ENCODE results near the gene ASPSCR1. TPM values are rescaled to one million over a fixed set of nuclear protein-coding genes. Genes with fewer than 3 reads are reported as not detected.

ASPSCR1 gene
- total RNA-seq, 2 experiments from 2014 or later, result 77.8 to 89.1 TPM

DNA sequence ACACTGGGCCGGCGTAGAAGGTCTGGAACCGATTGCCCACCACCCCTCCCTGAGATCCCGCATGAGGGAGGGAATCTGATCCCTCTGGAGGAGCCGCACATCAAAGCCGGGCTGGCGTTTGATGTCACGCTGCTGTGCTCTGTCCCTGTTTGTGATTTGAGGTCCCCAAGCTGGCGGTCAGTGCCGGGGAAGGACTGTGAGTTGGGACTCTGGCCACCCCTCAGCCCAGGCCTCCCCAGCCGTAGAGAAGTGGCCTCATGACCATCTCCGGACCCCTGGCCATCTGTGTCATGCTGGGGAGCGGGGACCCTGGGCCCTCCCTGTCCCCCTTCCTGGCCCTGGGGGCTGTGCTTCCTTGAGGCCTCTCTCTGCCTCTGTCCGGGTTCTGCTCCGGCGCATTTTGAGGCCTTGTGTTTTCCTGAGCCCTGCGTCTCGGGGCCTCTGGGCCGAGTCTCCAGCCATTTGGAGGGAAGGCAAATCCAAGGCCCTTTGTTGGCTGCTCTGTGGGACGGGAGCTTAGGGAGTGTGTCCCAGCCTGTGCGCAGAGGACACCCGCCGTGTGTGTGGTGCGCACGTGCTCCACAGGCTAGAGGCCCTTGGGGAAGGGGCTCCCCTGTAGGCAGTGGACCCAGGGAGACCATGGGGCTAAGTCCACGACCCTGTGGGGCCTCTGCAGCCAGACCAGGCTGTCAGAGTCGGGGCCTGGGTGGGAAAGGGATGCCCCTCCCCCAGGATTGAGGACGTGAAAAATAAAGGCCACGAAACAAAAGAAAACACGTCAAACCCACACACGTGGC lies 15.1 kb downstream of the ASPSCR1 start:
- Histone ChIP-seq H3K4me1 (ENCODE audit: insufficient read depth, low read length, poor library complexity, severe bottlenecking) (no peaks in the 10 kb centered on the region), H3K36me3 (ENCODE audit: insufficient read depth, low read length) (peaks cover 10% of the 10 kb centered on the region; the same call in 1 of the 2 replicates), H3K4me2 (ENCODE audit: low read length) (no peak overlapping the region), H4K20me1 (ENCODE audit: insufficient read depth, low read length) (no peaks in the 10 kb centered on the region), H3K27ac (ENCODE audit: low read depth, low read length, poor library complexity, severe bottlenecking) (no peak overlapping the region), H3K9me3 (ENCODE audit: low read length) (no peaks in the 10 kb centered on the region), H3K9me2 (ENCODE audit: insufficient read depth, low read length) (no peaks in the 10 kb centered on the region), H2AFZ (ENCODE audit: low read length) (no peak overlapping the region), H3K4me3 (ENCODE audit: low read depth, low read length, poor library complexity, severe bottlenecking) (no peak overlapping the region), H3K79me2 (ENCODE audit: insufficient read depth, low read depth, low read length) (no peaks in the 10 kb centered on the region)
- BruUV-seq (replicated peaks), result no TSS peak
- CTCF ChIA-PET (ENCODE audit: unreplicated experiment), result no interaction called here
- POLR2A ChIA-PET, result no interaction called here
- no peak for DNase-seq (ENCODE audit: low spot score)
- intact Hi-C loops (cut with micrococcal nuclease; ENCODE audit: unreplicated experiment), result no loop called here
- TF ChIP-seq EZH2phosphoT487 (IDR thresholded peaks at IDR 0.05; ENCODE audit: borderline replicate concordance, low read depth, low read length), result no peak
- no peak for TF ChIP-seq CTCF (conservative IDR thresholded peaks at IDR 0.05; ENCODE audit: low read length)

GRCh38 chr17:81993729-81994592 lies 16.5 kb downstream of the ASPSCR1 start:
- TF ChIP-seq EZH2phosphoT487 (IDR thresholded peaks at IDR 0.05; ENCODE audit: borderline replicate concordance, low read depth, low read length), result no peak
- no peak for TF ChIP-seq CTCF (conservative IDR thresholded peaks at IDR 0.05; ENCODE audit: low read length)
- no peaks in the 10 kb centered on the region for H4K20me1 ChIP-seq (ENCODE audit: insufficient read depth, low read length)
- H3K36me3 ChIP-seq (ENCODE audit: insufficient read depth, low read length), result peaks cover 8% of the 10 kb centered on the region; the same call in 1 of the 2 replicates
- POLR2A ChIA-PET, result no interaction called here
- H3K27ac ChIP-seq (ENCODE audit: low read depth, low read length, poor library complexity, severe bottlenecking), result no peak overlapping the region
- no peaks in the 10 kb centered on the region for H3K9me2 ChIP-seq (ENCODE audit: insufficient read depth, low read length)
- H3K79me2 ChIP-seq (ENCODE audit: insufficient read depth, low read depth, low read length), result no peaks in the 10 kb centered on the region
- H3K9me3 ChIP-seq (ENCODE audit: low read length), result no peaks in the 10 kb centered on the region
- no peak overlapping the region for H3K4me2 ChIP-seq (ENCODE audit: low read length)
- no peak overlapping the region for H3K4me3 ChIP-seq (ENCODE audit: low read depth, low read length, poor library complexity, severe bottlenecking)
- intact Hi-C loops (cut with micrococcal nuclease; ENCODE audit: unreplicated experiment), result no loop called here
- BruUV-seq (replicated peaks), result no TSS peak
- H2AFZ ChIP-seq (ENCODE audit: low read length), result no peak overlapping the region
- DNase-seq (ENCODE audit: low spot score), result no peak
- CTCF ChIA-PET (ENCODE audit: unreplicated experiment), result no interaction called here
- no peaks in the 10 kb centered on the region for H3K4me1 ChIP-seq (ENCODE audit: insufficient read depth, low read length, poor library complexity, severe bottlenecking)
